ENCODE results near the gene APPL2.

DNA sequence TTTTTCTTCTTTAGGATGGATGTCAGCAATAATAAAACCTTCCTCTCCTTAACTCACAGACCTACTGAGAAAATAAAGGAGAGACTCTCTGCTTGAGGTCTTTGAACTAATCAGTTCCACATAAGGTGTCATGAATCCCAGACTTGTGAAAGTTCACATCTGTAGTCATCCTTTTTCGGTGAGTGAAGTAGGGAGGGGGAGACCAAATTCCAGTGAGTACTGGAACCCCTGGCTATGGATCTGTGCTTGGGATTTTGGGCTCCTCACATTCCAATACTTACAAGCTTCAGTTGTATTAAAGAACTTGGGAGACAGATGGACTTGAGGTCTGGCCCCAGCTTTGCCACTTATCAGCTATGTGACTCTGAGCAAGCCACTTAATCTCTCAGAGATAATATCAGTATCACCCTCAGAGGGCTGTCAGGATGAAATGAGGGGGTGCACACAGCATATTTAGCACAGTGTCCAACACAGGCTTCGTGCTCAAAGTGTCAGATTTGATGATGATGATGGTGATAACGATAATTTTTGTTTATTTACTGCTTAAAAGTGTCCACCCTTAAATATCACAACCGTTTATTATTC, 34.8 kb upstream of the APPL2 start:
- TF ChIP-seq, protein P1, sequence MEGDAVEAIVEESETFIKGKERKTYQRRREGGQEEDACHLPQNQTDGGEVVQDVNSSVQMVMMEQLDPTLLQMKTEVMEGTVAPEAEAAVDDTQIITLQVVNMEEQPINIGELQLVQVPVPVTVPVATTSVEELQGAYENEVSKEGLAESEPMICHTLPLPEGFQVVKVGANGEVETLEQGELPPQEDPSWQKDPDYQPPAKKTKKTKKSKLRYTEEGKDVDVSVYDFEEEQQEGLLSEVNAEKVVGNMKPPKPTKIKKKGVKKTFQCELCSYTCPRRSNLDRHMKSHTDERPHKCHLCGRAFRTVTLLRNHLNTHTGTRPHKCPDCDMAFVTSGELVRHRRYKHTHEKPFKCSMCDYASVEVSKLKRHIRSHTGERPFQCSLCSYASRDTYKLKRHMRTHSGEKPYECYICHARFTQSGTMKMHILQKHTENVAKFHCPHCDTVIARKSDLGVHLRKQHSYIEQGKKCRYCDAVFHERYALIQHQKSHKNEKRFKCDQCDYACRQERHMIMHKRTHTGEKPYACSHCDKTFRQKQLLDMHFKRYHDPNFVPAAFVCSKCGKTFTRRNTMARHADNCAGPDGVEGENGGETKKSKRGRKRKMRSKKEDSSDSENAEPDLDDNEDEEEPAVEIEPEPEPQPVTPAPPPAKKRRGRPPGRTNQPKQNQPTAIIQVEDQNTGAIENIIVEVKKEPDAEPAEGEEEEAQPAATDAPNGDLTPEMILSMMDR (conservative IDR thresholded peaks at IDR 0.05; ENCODE audit: low read depth, low read length) = no peak
- no peak for TF ChIP-seq EZH2 (IDR thresholded peaks at IDR 0.05; ENCODE audit: borderline replicate concordance, low read depth, low read length, poor library complexity, severe bottlenecking)

All from A673 (cell line).